Left hindlimb (tissue), 1 donor: ENCODE measurements around the gene NAP1L1.

ENCODE experiments used
- DNase-seq: peaks from one replicate; pipeline ENCODE4 v3.0.0-alpha.2; 2018

The NAP1L1 gene

GRCh38 chr12:76037130-76038103 is 47.1 kb downstream of the NAP1L1 start:
- no peak for DNase-seq

- DNase-seq, result no peak
Measured at GRCh38 chr12:76035045-76035444, 49.4 kb downstream of the NAP1L1 start.

- DNase-seq, result no peak
Measured at GRCh38 chr12:76033081-76034011, 51.1 kb downstream of the NAP1L1 start.

GRCh38 chr12:76032043-76032981 is 52.2 kb downstream of the NAP1L1 start:
- DNase-seq, result peak; percentile 78

GRCh38 chr12:76031414-76032042 is 53.0 kb downstream of the NAP1L1 start, which contains the start of gene PHLDA1:
Gene PHLDA1 (minus strand): TSS chr12:76031776.
- peak; percentile 97 for DNase-seq

- no peak for DNase-seq
Measured at GRCh38 chr12:76031081-76031413, 53.4 kb downstream of the NAP1L1 start.

- peak; percentile 70 for DNase-seq
Measured at GRCh38 chr12:76030341-76031080, 54.0 kb downstream of the NAP1L1 start.

GRCh38 chr12:76029982-76030340 is 54.5 kb downstream of the NAP1L1 start:
- DNase-seq, result no peak

GRCh38 chr12:76028571-76029277 is 55.8 kb downstream of the NAP1L1 start:
- DNase-seq, result no peak

- DNase-seq, result no peak
Measured at GRCh38 chr12:76026643-76027063, 57.8 kb downstream of the NAP1L1 start.

- no peak for DNase-seq
Measured at GRCh38 chr12:76025601-76026575, 58.6 kb downstream of the NAP1L1 start.

- DNase-seq, result no peak
Measured at GRCh38 chr12:76024942-76025600, 59.4 kb downstream of the NAP1L1 start.

GRCh38 chr12:76024102-76024781 is 60.2 kb downstream of the NAP1L1 start:
- no peak for DNase-seq

GRCh38 chr12:76023069-76023690 is 61.3 kb downstream of the NAP1L1 start:
- DNase-seq, result no peak

GRCh38 chr12:76022506-76022905 is 62.0 kb downstream of the NAP1L1 start:
- no peak for DNase-seq

GRCh38 chr12:76020731-76021672 is 63.5 kb downstream of the NAP1L1 start:
- no peak for DNase-seq
